ENCODE measurements around the gene GABARAPL1.

Gene GABARAPL1

GRCh38 chr12:10241727-10242126, 29.1 kb downstream of the GABARAPL1 start:
- Histone ChIP-seq H3K4me1 (ENCODE audit: control insufficient read depth, insufficient read depth, low read length) (no peaks in the 10 kb centered on the region), H3K4me3 (ENCODE audit: low read depth, low read length) (no peak overlapping the region), H3K36me3 (ENCODE audit: control insufficient read depth in 2 of 2, insufficient read depth in 1 of 2, low read length in 2 of 2) (no peaks in the 10 kb centered on the region), H3K27ac (ENCODE audit: extremely low read depth, low read depth, low read length) (no peak overlapping the region), H3K9me3 (ENCODE audit: control insufficient read depth, insufficient read depth, low read depth, low read length) (no peaks in the 10 kb centered on the region)
- POLR2A ChIA-PET = no interaction called here
- CTCF ChIA-PET = interaction anchor here (0.5 to 0.7 kb wide), 2 partner anchors 89 to 1245 kb away, joined by 3 to 4 read pairs; no protein-coding TSS in a partner anchor
- TF ChIP-seq HOXA7 (CRISPR knock-in tag; IDR thresholded peaks at IDR 0.05; ENCODE audit: borderline replicate concordance) (no peak), YY2 (tag by site-specific recombination; IDR thresholded peaks at IDR 0.05) (no peak), ZNF155 (tag by site-specific recombination; IDR thresholded peaks at IDR 0.05) (no peak), ZNF473 (tag by site-specific recombination; IDR thresholded peaks at IDR 0.05) (no peak), GLIS1 (tag by site-specific recombination; IDR thresholded peaks at IDR 0.05) (no peak), ZNF16 (tag by site-specific recombination; IDR thresholded peaks at IDR 0.05; ENCODE audit: low read depth) (no peak), ZNF747 (tag by site-specific recombination; IDR thresholded peaks at IDR 0.05) (no peak), ZNF677 (tag by site-specific recombination; IDR thresholded peaks at IDR 0.05) (no peak), ZNF488 (tag by site-specific recombination; IDR thresholded peaks at IDR 0.05) (no peak), ZNF626 (tag by site-specific recombination; IDR thresholded peaks at IDR 0.05) (no peak), ZFHX2 (tag by site-specific recombination; conservative IDR thresholded peaks at IDR 0.05) (no peak), KLF10 (tag by site-specific recombination; IDR thresholded peaks at IDR 0.05) (no peak), ZNF544 (tag by site-specific recombination; IDR thresholded peaks at IDR 0.05) (no peak), ZXDB (tag by site-specific recombination; IDR thresholded peaks at IDR 0.05) (no peak), BCL11B (tag by site-specific recombination; IDR thresholded peaks at IDR 0.05; ENCODE audit: low read depth) (no peak), ZNF837 (tag by site-specific recombination; IDR thresholded peaks at IDR 0.05) (no peak), SCRT2 (tag by site-specific recombination; IDR thresholded peaks at IDR 0.05) (no peak)
- TF ChIP-seq, protein P1, sequence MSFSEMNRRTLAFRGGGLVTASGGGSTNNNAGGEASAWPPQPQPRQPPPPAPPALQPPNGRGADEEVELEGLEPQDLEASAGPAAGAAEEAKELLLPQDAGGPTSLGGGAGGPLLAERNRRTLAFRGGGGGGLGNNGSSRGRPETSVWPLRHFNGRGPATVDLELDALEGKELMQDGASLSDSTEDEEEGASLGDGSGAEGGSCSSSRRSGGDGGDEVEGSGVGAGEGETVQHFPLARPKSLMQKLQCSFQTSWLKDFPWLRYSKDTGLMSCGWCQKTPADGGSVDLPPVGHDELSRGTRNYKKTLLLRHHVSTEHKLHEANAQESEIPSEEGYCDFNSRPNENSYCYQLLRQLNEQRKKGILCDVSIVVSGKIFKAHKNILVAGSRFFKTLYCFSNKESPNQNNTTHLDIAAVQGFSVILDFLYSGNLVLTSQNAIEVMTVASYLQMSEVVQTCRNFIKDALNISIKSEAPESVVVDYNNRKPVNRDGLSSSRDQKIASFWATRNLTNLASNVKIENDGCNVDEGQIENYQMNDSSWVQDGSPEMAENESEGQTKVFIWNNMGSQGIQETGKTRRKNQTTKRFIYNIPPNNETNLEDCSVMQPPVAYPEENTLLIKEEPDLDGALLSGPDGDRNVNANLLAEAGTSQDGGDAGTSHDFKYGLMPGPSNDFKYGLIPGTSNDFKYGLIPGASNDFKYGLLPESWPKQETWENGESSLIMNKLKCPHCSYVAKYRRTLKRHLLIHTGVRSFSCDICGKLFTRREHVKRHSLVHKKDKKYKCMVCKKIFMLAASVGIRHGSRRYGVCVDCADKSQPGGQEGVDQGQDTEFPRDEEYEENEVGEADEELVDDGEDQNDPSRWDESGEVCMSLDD (tag by site-specific recombination; IDR thresholded peaks at IDR 0.05) = no peak
- TF ChIP-seq, protein P2, sequence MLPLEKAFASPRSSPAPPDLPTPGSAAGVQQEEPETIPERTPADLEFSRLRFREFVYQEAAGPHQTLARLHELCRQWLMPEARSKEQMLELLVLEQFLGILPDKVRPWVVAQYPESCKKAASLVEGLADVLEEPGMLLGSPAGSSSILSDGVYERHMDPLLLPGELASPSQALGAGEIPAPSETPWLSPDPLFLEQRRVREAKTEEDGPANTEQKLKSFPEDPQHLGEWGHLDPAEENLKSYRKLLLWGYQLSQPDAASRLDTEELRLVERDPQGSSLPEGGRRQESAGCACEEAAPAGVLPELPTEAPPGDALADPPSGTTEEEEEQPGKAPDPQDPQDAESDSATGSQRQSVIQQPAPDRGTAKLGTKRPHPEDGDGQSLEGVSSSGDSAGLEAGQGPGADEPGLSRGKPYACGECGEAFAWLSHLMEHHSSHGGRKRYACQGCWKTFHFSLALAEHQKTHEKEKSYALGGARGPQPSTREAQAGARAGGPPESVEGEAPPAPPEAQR (tag by site-specific recombination; IDR thresholded peaks at IDR 0.05) = no peak

- H3K36me3 ChIP-seq (ENCODE audit: control insufficient read depth in 2 of 2, insufficient read depth in 1 of 2, low read length in 2 of 2) = no peaks in the 10 kb centered on the region
- H3K27ac ChIP-seq (ENCODE audit: extremely low read depth, low read depth, low read length) = no peak overlapping the region
- no peaks in the 10 kb centered on the region for H3K9me3 ChIP-seq (ENCODE audit: control insufficient read depth, insufficient read depth, low read depth, low read length)
- CTCF ChIA-PET = no interaction called here
- POLR2A ChIA-PET = no interaction called here
- no peaks in the 10 kb centered on the region for H3K4me1 ChIP-seq (ENCODE audit: control insufficient read depth, insufficient read depth, low read length)
- H3K4me3 ChIP-seq (ENCODE audit: low read depth, low read length) = no peak overlapping the region
- TF ChIP-seq ZBTB20 (tag by site-specific recombination; IDR thresholded peaks at IDR 0.05) = no peak
- TF ChIP-seq ZNF148 (tag by site-specific recombination; IDR thresholded peaks at IDR 0.05; ENCODE audit: borderline replicate concordance) = no peak
- no peak for TF ChIP-seq ZNF398 (tag by site-specific recombination; IDR thresholded peaks at IDR 0.05)
Observed at GRCh38 chr12:10242539-10242938, 29.9 kb downstream of the GABARAPL1 start.

Data from HEK293 (cell line).